K562 (cell line): ENCODE measurements around the gene EFNA1. TPM values are rescaled to one million over a fixed set of nuclear protein-coding genes. Genes with fewer than 3 reads are reported as not detected.
A peak's percentile ranks its signal among the peaks of the same experiment; 100 is the strongest.

Source experiments
- GATAD2B ChIP-seq: fragments of 450-650 bp; IDR thresholded peaks from 2 replicates; pipeline ENCODE4 v1.6.1; 2017; ENCODE audit warnings: mild to moderate bottlenecking, borderline replicate concordance
- HOXB6 ChIP-seq: fragments of 250-450 bp; sonication (Bioruptor Pico); IDR thresholded peaks from 2 replicates; pipeline ENCODE4 v1.5.1; 2022; ENCODE audit warnings: mild to moderate bottlenecking, borderline replicate concordance
- KLF13 ChIP-seq: fragments of 450-650 bp; IDR thresholded peaks from 2 replicates; pipeline ENCODE4 v1.6.1; 2016; ENCODE audit warnings: missing genetic modification characterization, low read depth, mild to moderate bottlenecking, missing compliant biosample characterization, moderate library complexity, borderline replicate concordance
- LARP7 ChIP-seq: fragments of 450-650 bp; IDR thresholded peaks from 2 replicates; pipeline ENCODE4 v1.6.1; 2016
- PTBP1 ChIP-seq: fragments of 200-400 bp; formaldehyde crosslinking; IDR thresholded peaks from 2 replicates; pipeline ENCODE4 v1.6.1; 2017; ENCODE audit warnings: low read depth, low read length
- SNIP1 ChIP-seq: fragments of 450-650 bp; IDR thresholded peaks from 2 replicates; pipeline ENCODE4 v1.7.1; 2017; ENCODE audit warnings: low read depth, mild to moderate bottlenecking
- STAG1 ChIP-seq: sonication (generic); formaldehyde crosslinking; IDR thresholded peaks from 2 replicates; pipeline ENCODE4 v1.5.0; 2020; ENCODE audit warnings: missing genetic modification reagents, borderline replicate concordance
- TCF3 ChIP-seq: sonication (generic); formaldehyde crosslinking; IDR thresholded peaks from 2 replicates; pipeline ENCODE4 v1.4.0; 2020; ENCODE audit warnings: mild to moderate bottlenecking, missing genetic modification reagents
- TEAD2 ChIP-seq: fragments of 450-650 bp; IDR thresholded peaks from 2 replicates; pipeline ENCODE4 v1.6.1; 2016; ENCODE audit warnings: missing genetic modification characterization, control low read depth, missing compliant biosample characterization
- WHSC1 ChIP-seq: IDR thresholded peaks from one replicate; pipeline ENCODE4 v1.6.1; 2012; ENCODE audit warnings: low read length, control low read depth, inconsistent platforms
- ZBTB7A ChIP-seq: IDR thresholded peaks from 2 replicates; pipeline ENCODE4 v1.6.1; 2011; ENCODE audit warnings: low read depth, mild to moderate bottlenecking, low read length, moderate library complexity, borderline replicate concordance; ENCODE audit not compliant: control insufficient read depth
- ZFP36 ChIP-seq: fragments of 150-350 bp; IDR thresholded peaks from 2 replicates; pipeline ENCODE4 v1.6.1; 2018; ENCODE audit warnings: low read length, low read depth; ENCODE audit not compliant: partially characterized antibody
- ZNF24 ChIP-seq: fragments of 450-650 bp; IDR thresholded peaks from 2 replicates; pipeline ENCODE4 v1.6.1; 2016
- ZNF316 ChIP-seq: fragments of 450-650 bp; IDR thresholded peaks from 2 replicates; pipeline ENCODE4 v1.6.1; 2016
- ZNF431 ChIP-seq: sonication (generic); formaldehyde crosslinking; IDR thresholded peaks from 2 replicates; pipeline ENCODE4 v1.8.0; 2022; ENCODE audit warnings: mild to moderate bottlenecking, missing genetic modification reagents
- ZNF584 ChIP-seq: fragments of 200-800 bp; sonication (Bioruptor generic); IDR thresholded peaks from 2 replicates; pipeline ENCODE4 v1.6.1; 2016; ENCODE audit warnings: low read depth, mild to moderate bottlenecking, missing genetic modification characterization, missing compliant biosample characterization
- polyA plus RNA-seq, 8 experiments: library from polyadenylated mRNA; depleted of rRNA in 4 of 8; stranded (reverse) in 5 of 8; unstranded in 3 of 8; fragments of >200 nt; fragmentation: Nextera tagmentation in 2 of 8; fragmentation: Illumina TruSeq in 1 of 8; extraction: Ambion mirVana in 2 of 8; extraction: Trizol in 1 of 8; gene quantifications; 2 replicates each; pipeline versions ENCODE4 v1.2.1 to v1.2.3, GENCODE V29; 2011 to 2014; ENCODE audit warnings: inconsistent platforms in 1 of 8, missing spikeins in 1 of 8
- total RNA-seq, 7 experiments: library from RNA; depleted of rRNA in 6 of 7; stranded (reverse); fragments of >200 nt in 6 of 7; fragmentation: Illumina TruSeq in 2 of 7; extraction: Trizol in 2 of 7; gene quantifications; 2 replicates each; pipeline versions ENCODE4 v1.2.1 to v1.2.3, GENCODE V29; 2011 to 2021; ENCODE audit warnings: low replicate concordance in 1 of 7
- TF ChIP-seq, protein P1 (sequence below): fragments of 250-450 bp; sonication (Bioruptor Pico); IDR thresholded peaks from 2 replicates; pipeline ENCODE4 v1.5.0; 2020; ENCODE audit warnings: mild to moderate bottlenecking, borderline replicate concordance
- TF ChIP-seq, protein P2 (sequence below), 3 experiments: fragments of 200-800 bp in 1 of 3; fragments of 250-450 bp in 1 of 3; fragments of 450-650 bp in 1 of 3; sonication (Bioruptor Pico) in 1 of 3; sonication (Bioruptor generic) in 1 of 3; formaldehyde crosslinking in 1 of 3; IDR thresholded peaks; 2 replicates each; pipeline versions ENCODE4 v1.6.1 to v1.8.0; 2016 to 2022; ENCODE audit warnings: mild to moderate bottlenecking in 2 of 3, missing genetic modification characterization in 2 of 3, missing compliant biosample characterization in 1 of 3, moderate library complexity in 1 of 3
- TF ChIP-seq, protein P3 (sequence below): fragments of 450-650 bp; IDR thresholded peaks from 2 replicates; pipeline ENCODE4 v1.6.1; 2016; ENCODE audit warnings: borderline replicate concordance
- TF ChIP-seq, protein P4 (sequence below): fragments of 250-450 bp; sonication (Bioruptor Pico); IDR thresholded peaks from 2 replicates; pipeline ENCODE4 v1.8.0; 2022; ENCODE audit warnings: moderate library complexity, mild to moderate bottlenecking, inconsistent platforms

The EFNA1 gene
- total and polyA plus RNA-seq, 9 of the 15 experiments (the other 6 are each of a cell fraction or from before 2014, with no cell fraction given) = 2.1 to 9.3 (median 3.0) TPM

DNA sequence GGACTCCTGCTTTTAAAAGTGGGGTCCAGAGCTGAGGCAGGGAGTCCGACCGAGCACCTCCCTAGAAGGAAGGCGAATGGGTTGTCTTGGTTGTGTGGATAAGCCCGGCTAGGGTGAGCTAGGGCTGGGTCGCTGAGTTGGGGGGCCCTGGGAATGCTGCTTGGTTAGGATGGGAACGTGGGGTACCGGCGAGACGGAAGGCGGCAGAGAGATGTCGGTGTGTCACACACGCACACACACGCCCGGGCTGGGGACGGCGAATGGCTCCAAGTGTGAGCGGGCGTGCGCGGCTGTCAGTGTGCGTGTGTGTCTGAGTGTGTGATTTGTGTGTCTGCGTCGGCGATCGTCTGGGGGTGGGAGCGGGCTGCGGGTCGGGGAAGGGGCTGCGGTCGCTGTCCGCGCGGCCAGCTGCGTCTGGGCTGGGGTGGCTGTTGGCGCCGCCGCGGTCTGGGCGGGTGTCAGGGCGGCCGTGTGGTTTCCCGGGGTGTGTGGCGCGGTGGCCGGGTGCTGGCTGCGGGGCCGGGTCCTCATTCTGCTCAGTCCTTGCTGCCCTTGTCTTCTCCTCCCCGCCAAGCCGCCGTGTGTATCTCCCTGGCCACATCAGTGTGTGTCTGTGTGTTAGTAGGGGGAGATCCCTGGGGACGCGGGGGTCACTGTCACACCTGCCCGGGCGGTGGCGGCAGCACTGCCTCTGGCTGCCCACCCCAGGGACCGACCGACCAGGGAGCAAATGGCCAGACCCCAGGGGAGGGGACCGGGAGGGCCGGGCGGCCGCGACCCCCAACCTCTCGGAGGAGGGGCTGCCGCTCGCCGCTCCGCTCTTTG, 48.0 kb upstream of the EFNA1 start (continued):
- TF ChIP-seq, protein P1, sequence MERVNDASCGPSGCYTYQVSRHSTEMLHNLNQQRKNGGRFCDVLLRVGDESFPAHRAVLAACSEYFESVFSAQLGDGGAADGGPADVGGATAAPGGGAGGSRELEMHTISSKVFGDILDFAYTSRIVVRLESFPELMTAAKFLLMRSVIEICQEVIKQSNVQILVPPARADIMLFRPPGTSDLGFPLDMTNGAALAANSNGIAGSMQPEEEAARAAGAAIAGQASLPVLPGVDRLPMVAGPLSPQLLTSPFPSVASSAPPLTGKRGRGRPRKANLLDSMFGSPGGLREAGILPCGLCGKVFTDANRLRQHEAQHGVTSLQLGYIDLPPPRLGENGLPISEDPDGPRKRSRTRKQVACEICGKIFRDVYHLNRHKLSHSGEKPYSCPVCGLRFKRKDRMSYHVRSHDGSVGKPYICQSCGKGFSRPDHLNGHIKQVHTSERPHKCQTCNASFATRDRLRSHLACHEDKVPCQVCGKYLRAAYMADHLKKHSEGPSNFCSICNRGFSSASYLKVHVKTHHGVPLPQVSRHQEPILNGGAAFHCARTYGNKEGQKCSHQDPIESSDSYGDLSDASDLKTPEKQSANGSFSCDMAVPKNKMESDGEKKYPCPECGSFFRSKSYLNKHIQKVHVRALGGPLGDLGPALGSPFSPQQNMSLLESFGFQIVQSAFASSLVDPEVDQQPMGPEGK (CRISPR knock-in tag) = no peak
- TF ChIP-seq LARP7 = 0 out of 2 replicates have a peak, but pooled peaks have one; percentile 66
- TF ChIP-seq, protein P2, sequence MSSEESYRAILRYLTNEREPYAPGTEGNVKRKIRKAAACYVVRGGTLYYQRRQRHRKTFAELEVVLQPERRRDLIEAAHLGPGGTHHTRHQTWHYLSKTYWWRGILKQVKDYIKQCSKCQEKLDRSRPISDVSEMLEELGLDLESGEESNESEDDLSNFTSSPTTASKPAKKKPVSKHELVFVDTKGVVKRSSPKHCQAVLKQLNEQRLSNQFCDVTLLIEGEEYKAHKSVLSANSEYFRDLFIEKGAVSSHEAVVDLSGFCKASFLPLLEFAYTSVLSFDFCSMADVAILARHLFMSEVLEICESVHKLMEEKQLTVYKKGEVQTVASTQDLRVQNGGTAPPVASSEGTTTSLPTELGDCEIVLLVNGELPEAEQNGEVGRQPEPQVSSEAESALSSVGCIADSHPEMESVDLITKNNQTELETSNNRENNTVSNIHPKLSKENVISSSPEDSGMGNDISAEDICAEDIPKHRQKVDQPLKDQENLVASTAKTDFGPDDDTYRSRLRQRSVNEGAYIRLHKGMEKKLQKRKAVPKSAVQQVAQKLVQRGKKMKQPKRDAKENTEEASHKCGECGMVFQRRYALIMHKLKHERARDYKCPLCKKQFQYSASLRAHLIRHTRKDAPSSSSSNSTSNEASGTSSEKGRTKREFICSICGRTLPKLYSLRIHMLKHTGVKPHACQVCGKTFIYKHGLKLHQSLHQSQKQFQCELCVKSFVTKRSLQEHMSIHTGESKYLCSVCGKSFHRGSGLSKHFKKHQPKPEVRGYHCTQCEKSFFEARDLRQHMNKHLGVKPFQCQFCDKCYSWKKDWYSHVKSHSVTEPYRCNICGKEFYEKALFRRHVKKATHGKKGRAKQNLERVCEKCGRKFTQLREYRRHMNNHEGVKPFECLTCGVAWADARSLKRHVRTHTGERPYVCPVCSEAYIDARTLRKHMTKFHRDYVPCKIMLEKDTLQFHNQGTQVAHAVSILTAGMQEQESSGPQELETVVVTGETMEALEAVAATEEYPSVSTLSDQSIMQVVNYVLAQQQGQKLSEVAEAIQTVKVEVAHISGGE (CRISPR knock-in tag; IDR thresholded peaks at IDR 0.05) = no peak
- TF ChIP-seq PTBP1 = no peak
- no peak for TF ChIP-seq HOXB6 (CRISPR knock-in tag)
- no peak for TF ChIP-seq TEAD2 (tag)
- TF ChIP-seq KLF13 (tag) = no peak
- TF ChIP-seq, protein P3, sequence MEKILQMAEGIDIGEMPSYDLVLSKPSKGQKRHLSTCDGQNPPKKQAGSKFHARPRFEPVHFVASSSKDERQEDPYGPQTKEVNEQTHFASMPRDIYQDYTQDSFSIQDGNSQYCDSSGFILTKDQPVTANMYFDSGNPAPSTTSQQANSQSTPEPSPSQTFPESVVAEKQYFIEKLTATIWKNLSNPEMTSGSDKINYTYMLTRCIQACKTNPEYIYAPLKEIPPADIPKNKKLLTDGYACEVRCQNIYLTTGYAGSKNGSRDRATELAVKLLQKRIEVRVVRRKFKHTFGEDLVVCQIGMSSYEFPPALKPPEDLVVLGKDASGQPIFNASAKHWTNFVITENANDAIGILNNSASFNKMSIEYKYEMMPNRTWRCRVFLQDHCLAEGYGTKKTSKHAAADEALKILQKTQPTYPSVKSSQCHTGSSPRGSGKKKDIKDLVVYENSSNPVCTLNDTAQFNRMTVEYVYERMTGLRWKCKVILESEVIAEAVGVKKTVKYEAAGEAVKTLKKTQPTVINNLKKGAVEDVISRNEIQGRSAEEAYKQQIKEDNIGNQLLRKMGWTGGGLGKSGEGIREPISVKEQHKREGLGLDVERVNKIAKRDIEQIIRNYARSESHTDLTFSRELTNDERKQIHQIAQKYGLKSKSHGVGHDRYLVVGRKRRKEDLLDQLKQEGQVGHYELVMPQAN = peak; percentile 42; the same call in 1 of the 2 replicates
- TF ChIP-seq ZNF431 (CRISPR knock-in tag) = no peak
- 0 out of 2 replicates have a peak, but pooled peaks have one; percentile 7 for TF ChIP-seq TCF3 (CRISPR knock-in tag)
- no peak for TF ChIP-seq ZNF24
- no peak for TF ChIP-seq SNIP1
- TF ChIP-seq ZBTB7A = peak; percentile 68; the same call in 1 of the 2 replicates
- TF ChIP-seq STAG1 (CRISPR knock-in tag) = no peak
- TF ChIP-seq WHSC1 = no peak
- no peak for TF ChIP-seq ZNF316
- TF ChIP-seq, protein P4, sequence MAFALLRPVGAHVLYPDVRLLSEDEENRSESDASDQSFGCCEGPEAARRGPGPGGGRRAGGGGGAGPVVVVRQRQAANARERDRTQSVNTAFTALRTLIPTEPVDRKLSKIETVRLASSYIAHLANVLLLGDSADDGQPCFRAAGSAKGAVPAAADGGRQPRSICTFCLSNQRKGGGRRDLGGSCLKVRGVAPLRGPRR = no peak
- TF ChIP-seq ZFP36 = no peak
- TF ChIP-seq GATAD2B = no peak
- no peak for TF ChIP-seq ZNF584 (CRISPR knock-in tag)
